DND-41 (cell line): ENCODE results near the gene NRG3.

Experiments used
- ATAC-seq: fragments of 200-7000 bp; cut with Tn5 transposase; 3 replicates; pipeline ENCODE4 v1.9.1; 2021; ENCODE audit warnings: low read depth; ENCODE audit not compliant: insufficient read depth
- DNase-seq: peaks from one replicate; pipeline ENCODE4 v3.0.0-alpha.2; 2020
- H2AFZ ChIP-seq: 2 replicates; pipeline ENCODE4 v1.6.0; 2012; ENCODE audit warnings: low read depth, low read length
- H3K27ac ChIP-seq: 2 replicates; pipeline ENCODE4 v1.5.1; 2012; ENCODE audit warnings: low read length, inconsistent platforms
- H3K27me3 ChIP-seq: fragments of 200-600 bp; sonication (generic); 2 replicates; pipeline ENCODE4 v1.6.0; 2012; ENCODE audit warnings: low read length, mild to moderate bottlenecking, inconsistent platforms; ENCODE audit not compliant: insufficient read depth, poor library complexity
- H3K36me3 ChIP-seq: 2 replicates; pipeline ENCODE4 v1.5.1; 2012; ENCODE audit warnings: low read length, inconsistent platforms; ENCODE audit not compliant: insufficient read depth
- H3K4me1 ChIP-seq: 2 replicates; pipeline ENCODE4 v1.5.1; 2012; ENCODE audit warnings: mild to moderate bottlenecking, low read length; ENCODE audit not compliant: insufficient read depth
- H3K4me2 ChIP-seq: 2 replicates; pipeline ENCODE4 v1.6.0; 2012; ENCODE audit warnings: mild to moderate bottlenecking, moderate library complexity, low read length, inconsistent platforms; ENCODE audit not compliant: insufficient read depth
- H3K4me3 ChIP-seq, 2 experiments: fragments of 200-600 bp in 1 of 2; shearing (Covaris generic) in 1 of 2; 2 replicates each; pipeline ENCODE4 v1.5.1; 2012 to 2016; ENCODE audit warnings: inconsistent platforms in 2 of 2, low read length in 2 of 2, mild to moderate bottlenecking in 2 of 2, low read depth in 1 of 2, moderate library complexity in 1 of 2
- H3K79me2 ChIP-seq: 2 replicates; pipeline ENCODE4 v1.6.0; 2012; ENCODE audit warnings: low read length, inconsistent platforms; ENCODE audit not compliant: insufficient read depth
- H3K9ac ChIP-seq: 2 replicates; pipeline ENCODE4 v1.6.0; 2012; ENCODE audit warnings: low read depth, mild to moderate bottlenecking, inconsistent platforms, low read length, moderate library complexity
- H3K9me3 ChIP-seq: 2 replicates; pipeline ENCODE4 v1.5.1; 2012; ENCODE audit warnings: low read length, moderate library complexity, mild to moderate bottlenecking, inconsistent platforms; ENCODE audit not compliant: insufficient read depth, severe bottlenecking
- H4K20me1 ChIP-seq: 2 replicates; pipeline ENCODE4 v1.6.0; 2012; ENCODE audit warnings: low read length; ENCODE audit not compliant: insufficient read depth
- CTCF ChIP-seq: IDR thresholded peaks from 2 replicates; pipeline ENCODE4 v1.5.1; 2012; ENCODE audit warnings: borderline replicate concordance, low read length, moderate library complexity, mild to moderate bottlenecking; ENCODE audit not compliant: poor library complexity, severe bottlenecking; ENCODE audit errors: extremely low read depth
- EZH2 ChIP-seq: IDR thresholded peaks from 3 replicates; pipeline ENCODE4 v1.6.1; 2012; ENCODE audit warnings: borderline replicate concordance, low read depth, mild to moderate bottlenecking, moderate library complexity, low read length, inconsistent platforms; ENCODE audit not compliant: severe bottlenecking

The NRG3 gene

GRCh38 chr10:81914736-81915503 is 39.9 kb downstream of the NRG3 start:
- no peaks in the 10 kb centered on the region for H3K36me3 ChIP-seq
- no peaks in the 10 kb centered on the region for H3K9me3 ChIP-seq
- TF ChIP-seq CTCF (no peak), EZH2 (no peak)
- no peak overlapping the region for H3K27ac ChIP-seq
- DNase-seq, result no peak
- H4K20me1 ChIP-seq, result no peaks in the 10 kb centered on the region
- H3K4me1 ChIP-seq, result no peaks in the 10 kb centered on the region
- no peak overlapping the region for H3K4me3 ChIP-seq
- no peak overlapping the region for H3K9ac ChIP-seq
- H2AFZ ChIP-seq, result no peak overlapping the region
- no peaks in the 10 kb centered on the region for H3K27me3 ChIP-seq
- ATAC-seq, result no peak
- no peak overlapping the region for H3K4me2 ChIP-seq
- H3K79me2 ChIP-seq, result no peaks in the 10 kb centered on the region

GRCh38 chr10:81915504-81915897 is 40.5 kb downstream of the NRG3 start:
- no peak for TF ChIP-seq CTCF
- TF ChIP-seq EZH2, result no peak
- no peak overlapping the region for H3K9ac ChIP-seq
- H3K27ac ChIP-seq, result no peak overlapping the region
- no peak overlapping the region for H3K4me2 ChIP-seq
- no peak overlapping the region for H2AFZ ChIP-seq
- H3K36me3 ChIP-seq, result no peaks in the 10 kb centered on the region
- no peaks in the 10 kb centered on the region for H3K4me1 ChIP-seq
- ATAC-seq (no peak), DNase-seq (no peak)
- H3K9me3 ChIP-seq, result no peaks in the 10 kb centered on the region
- H3K79me2 ChIP-seq, result no peaks in the 10 kb centered on the region
- H3K27me3 ChIP-seq, result no peaks in the 10 kb centered on the region
- H3K4me3 ChIP-seq, result no peak overlapping the region
- H4K20me1 ChIP-seq, result no peaks in the 10 kb centered on the region

- Histone ChIP-seq H4K20me1 (no peaks in the 10 kb centered on the region), H2AFZ (no peak overlapping the region), H3K4me2 (no peak overlapping the region), H3K79me2 (no peaks in the 10 kb centered on the region), H3K36me3 (no peaks in the 10 kb centered on the region), H3K4me1 (no peaks in the 10 kb centered on the region), H3K27me3 (no peaks in the 10 kb centered on the region), H3K4me3 (no peak overlapping the region), H3K9me3 (no peaks in the 10 kb centered on the region), H3K9ac (no peak overlapping the region), H3K27ac (no peak overlapping the region)
- no peak for ATAC-seq
- DNase-seq, result no peak
- no peak for TF ChIP-seq CTCF
- no peak for TF ChIP-seq EZH2
Observed at GRCh38 chr10:81917666-81918065, 42.7 kb downstream of the NRG3 start.
